Aorta (tissue), 5 donors: ENCODE results near the gene DCUN1D1. TPM values are rescaled to one million over a fixed set of nuclear protein-coding genes. Genes with fewer than 3 reads are reported as not detected.
A peak's percentile ranks its signal among the peaks of the same experiment; 100 is the strongest.

Source experiments
- ATAC-seq: fragments of 200-7000 bp; cut with Tn5 transposase; one replicate; pipeline ENCODE4 v1.9.1; 2022; ENCODE audit warnings: moderate library complexity; ENCODE audit not compliant: low FRiP score
- DNase-seq, 2 donors: peaks; one replicate each; pipeline ENCODE4 v3.0.0-alpha.2; 2020
- H3K27ac ChIP-seq, 2 donors: one replicate each; pipeline ENCODE4 v1.5.1; 2013; ENCODE audit warnings: low read length in 2 of 2, mild to moderate bottlenecking in 2 of 2, moderate library complexity in 2 of 2, control low read depth in 1 of 2, inconsistent platforms in 1 of 2, low read depth in 1 of 2
- H3K27me3 ChIP-seq, 2 donors: one replicate each; pipeline ENCODE4 v1.6.1; 2013; ENCODE audit warnings: control low read depth in 1 of 2, low read length in 1 of 2, mild to moderate bottlenecking in 1 of 2, moderate library complexity in 1 of 2; ENCODE audit not compliant: insufficient read depth in 2 of 2, control insufficient read depth in 1 of 2
- H3K36me3 ChIP-seq, 2 donors: one replicate each; pipeline ENCODE4 v1.6.1; 2013; ENCODE audit warnings: control low read depth in 1 of 2, low read length in 1 of 2, mild to moderate bottlenecking in 1 of 2; ENCODE audit not compliant: insufficient read depth in 2 of 2, control insufficient read depth in 1 of 2
- H3K4me1 ChIP-seq, 2 donors: one replicate each; pipeline ENCODE4 v1.6.1; 2013; ENCODE audit warnings: low read length in 2 of 2, control low read depth in 1 of 2, mild to moderate bottlenecking in 1 of 2, moderate library complexity in 1 of 2; ENCODE audit not compliant: insufficient read depth in 2 of 2, control insufficient read depth in 1 of 2
- H3K4me3 ChIP-seq, 2 donors: one replicate each; pipeline ENCODE4 v1.5.1; 2013; ENCODE audit warnings: low read length in 2 of 2, control low read depth in 1 of 2, mild to moderate bottlenecking in 1 of 2
- H3K9me3 ChIP-seq: one replicate; pipeline ENCODE4 v1.6.1; 2013; ENCODE audit warnings: mild to moderate bottlenecking, low read length; ENCODE audit not compliant: control insufficient read depth
- WGBS, 2 donors: extraction: QIAGEN DNeasy Blood & Tissue Kit; methylation state at CpG; one replicate each; pipeline ENCODE4 v1.1.7; 2013; 5-methylcytosine and 5-hydroxymethylcytosine counted together
- intact Hi-C, 2 donors: fragments of 100-400 bp; cut with DNase I; formaldehyde crosslinking; loops; one replicate each; pipeline versions ENCODE4 v1.14.2 to v1.15.0; 2022
- polyA plus RNA-seq, 2 donors: library from polyadenylated mRNA; stranded (reverse); fragments of 200-250 nt; gene quantifications; one replicate each; pipeline ENCODE4 v1.2.3, GENCODE V29; 2013
- total RNA-seq, 2 donors: library from RNA; stranded (reverse); fragmentation: NEBNext Ultra II Directional; extraction: Animal tissue kit (Norgen Biotek cat#: 25700); gene quantifications; one replicate each; pipeline ENCODE4 v1.2.1, GENCODE V29; 2021
- donor health status: healthy with polysubstance abuse.
- donor health status: Bipolar disorder and iron deficiency.
- donor health status: DM: no; HTN: no; CAD: no.
- donor health status: DM: no; HTN: no; CAD: no.
- donor health status: DM: yes; HTN: yes; CAD: no.

Gene DCUN1D1
- total and polyA plus RNA-seq, 4 donors, result 12.1 to 48.3 (median 25.4) TPM

DNA sequence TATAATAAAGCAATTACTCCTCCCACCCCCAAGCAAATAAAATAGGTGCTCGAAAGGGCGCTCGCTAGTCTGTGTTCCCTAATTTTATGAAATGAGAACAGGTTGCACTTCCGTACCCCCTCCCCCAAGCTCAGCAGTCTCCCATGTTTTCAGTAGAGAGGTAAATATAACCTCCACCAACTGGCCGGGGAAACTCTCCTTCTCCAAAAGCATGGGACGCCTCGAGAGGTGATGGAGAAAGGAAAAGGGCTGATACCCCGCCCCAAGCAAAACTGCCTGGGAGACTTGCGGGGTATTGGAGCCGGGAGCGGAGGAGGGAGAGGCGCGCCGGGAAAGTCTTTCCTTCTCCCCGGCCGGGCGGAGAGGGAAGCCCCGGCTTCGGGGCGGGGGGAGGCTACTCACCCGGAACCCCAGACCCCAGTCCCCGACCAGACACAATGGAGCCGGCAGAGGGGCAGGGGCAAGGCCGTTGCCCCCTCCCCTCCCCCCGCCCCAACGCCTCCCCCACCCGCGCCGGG lies 605 bp downstream of the DCUN1D1 start:
- H3K9me3 ChIP-seq, result no peaks in the 10 kb centered on the region
- peaks cover 0 to 4% of the 10 kb centered on the region in 2 donors for H3K4me1 ChIP-seq
- intact Hi-C loops, result no loop called here
- DNase-seq, result peak in 1 of 2 donors; percentile 54
- ATAC-seq, result peak; percentile 30
- H3K27me3 ChIP-seq, result no peaks in the 10 kb centered on the region
- H3K27ac ChIP-seq, result no peak overlapping the region
- 0 to 1% methylated on average over 10 to 29 of the region's 29 CpGs for WGBS, 2 donors
- peak overlapping the region; percentile 98 to 100 for H3K4me3 ChIP-seq
- H3K36me3 ChIP-seq, result no peaks in the 10 kb centered on the region

DNA sequence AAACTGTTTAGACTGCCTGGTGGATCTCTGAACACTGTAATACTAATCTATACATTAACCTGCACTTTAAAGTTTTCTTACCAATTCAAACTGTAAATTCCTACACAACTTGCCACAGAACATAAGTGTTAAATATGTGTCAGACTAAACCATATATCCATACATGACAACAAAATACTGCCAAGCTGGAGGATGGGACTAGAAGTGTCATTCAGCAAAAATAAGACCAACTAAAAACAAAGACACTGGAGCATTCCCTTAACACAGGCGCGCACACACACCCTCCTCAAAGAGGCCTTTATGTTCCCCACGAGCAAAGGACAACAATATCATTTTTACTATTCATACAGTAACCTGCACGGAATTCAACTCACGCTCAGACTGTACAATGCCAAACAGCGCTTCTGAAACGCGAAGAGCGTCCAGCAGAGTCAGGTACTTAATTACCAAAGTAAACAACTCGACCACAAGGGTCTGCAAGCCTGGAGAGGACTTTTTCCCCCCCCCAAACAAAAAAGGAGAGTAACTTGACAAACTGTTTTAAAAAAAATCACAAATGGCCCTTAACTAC lies 1.1 kb downstream of the DCUN1D1 start:
- ATAC-seq, result no peak
- no peaks in the 10 kb centered on the region for H3K9me3 ChIP-seq
- intact Hi-C loops, result no loop called here

DNA sequence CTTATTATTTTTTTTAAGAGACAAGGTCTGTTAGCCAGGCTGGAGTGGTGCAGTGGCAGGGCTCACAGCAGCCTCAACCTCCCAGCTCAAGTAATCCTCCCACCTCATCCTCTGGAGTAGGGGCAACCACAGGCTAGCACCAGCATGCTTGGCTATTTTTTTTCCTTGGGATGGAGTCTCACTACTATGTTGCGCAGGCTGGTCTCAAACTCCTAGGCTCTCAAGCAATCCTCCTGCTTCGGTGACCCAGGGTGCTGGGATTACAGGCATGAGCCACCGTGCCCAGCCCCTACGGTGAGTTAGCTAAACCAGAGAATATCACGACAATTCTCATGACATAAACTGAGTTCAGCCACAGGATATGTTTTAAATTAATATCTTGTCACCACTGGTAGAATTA lies 2.0 kb downstream of the DCUN1D1 start:
- 73 to 77% methylated on average over 5 of the region's 5 CpGs for WGBS, 2 donors
- Histone ChIP-seq H3K27me3 (no peaks in the 10 kb centered on the region), H3K4me3 (no peak overlapping the region), H3K9me3 (no peaks in the 10 kb centered on the region), H3K36me3 (no peaks in the 10 kb centered on the region), H3K4me1 (peaks cover 0 to 4% of the 10 kb centered on the region in 2 donors), H3K27ac (no peak overlapping the region)
- DNase-seq (no peak), ATAC-seq (no peak)
- intact Hi-C loops, result no loop called here

More for the DNA sequence above, 1.1 kb downstream of the DCUN1D1 start:
- no peak overlapping the region for H3K27ac ChIP-seq
- 5% methylated on average over 10 of the region's 10 CpGs for WGBS, 2 donors
- no peaks in the 10 kb centered on the region for H3K36me3 ChIP-seq
- H3K4me1 ChIP-seq, result peaks cover 0 to 4% of the 10 kb centered on the region in 2 donors
- DNase-seq, result no peak
- H3K4me3 ChIP-seq, result peak overlapping the region; percentile 98 to 100
- no peaks in the 10 kb centered on the region for H3K27me3 ChIP-seq

GRCh38 chr3:182973047-182973446 lies 7.3 kb downstream of the DCUN1D1 start:
- Histone ChIP-seq H3K4me3 (no peak overlapping the region), H3K36me3 (no peaks in the 10 kb centered on the region), H3K27me3 (no peaks in the 10 kb centered on the region), H3K4me1 (no peaks in the 10 kb centered on the region), H3K9me3 (no peaks in the 10 kb centered on the region), H3K27ac (no peak overlapping the region)
- DNase-seq (no peak), ATAC-seq (no peak)
- WGBS, 2 donors, result 93 to 96% methylated on average over 5 of the region's 5 CpGs
- intact Hi-C loops, result no loop called here

GRCh38 chr3:182972387-182972786 lies 8.0 kb downstream of the DCUN1D1 start:
- no peak overlapping the region for H3K4me3 ChIP-seq
- DNase-seq (no peak), ATAC-seq (no peak)
- intact Hi-C loops, result no loop called here
- no peak overlapping the region for H3K27ac ChIP-seq
- H3K36me3 ChIP-seq, result no peaks in the 10 kb centered on the region
- no peaks in the 10 kb centered on the region for H3K4me1 ChIP-seq
- H3K9me3 ChIP-seq, result no peaks in the 10 kb centered on the region
- no peaks in the 10 kb centered on the region for H3K27me3 ChIP-seq
- 87 to 90% methylated on average over 6 of the region's 6 CpGs for WGBS, 2 donors

DNA sequence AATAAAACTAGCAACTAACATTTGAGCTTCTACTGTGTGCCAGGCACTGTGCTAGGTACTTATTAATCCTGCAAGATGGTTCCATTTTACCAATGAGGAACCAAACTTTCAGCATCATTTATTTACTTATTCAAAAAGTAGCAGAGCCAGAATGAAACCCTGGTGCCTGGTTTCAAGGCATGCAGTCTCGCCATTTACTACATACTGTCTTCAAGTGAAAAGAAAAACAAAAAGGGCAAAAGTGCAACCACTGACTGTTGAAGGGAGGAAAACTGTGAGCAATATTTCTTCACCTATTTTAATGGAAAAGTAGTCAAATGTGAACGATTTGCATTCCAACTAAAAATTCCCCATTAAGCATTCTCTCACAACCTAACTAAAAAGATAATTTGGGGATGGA lies 8.7 kb downstream of the DCUN1D1 start:
- Histone ChIP-seq H3K4me3 (no peak overlapping the region), H3K27me3 (no peaks in the 10 kb centered on the region), H3K9me3 (no peaks in the 10 kb centered on the region), H3K36me3 (no peaks in the 10 kb centered on the region), H3K27ac (no peak overlapping the region), H3K4me1 (no peaks in the 10 kb centered on the region)
- intact Hi-C loops, result no loop called here
- WGBS, 2 donors, result 57 to 63% methylated on average over 2 of the region's 2 CpGs
- ATAC-seq, result no peak
- no peak for DNase-seq

- Histone ChIP-seq H3K36me3 (no peaks in the 10 kb centered on the region), H3K27me3 (no peaks in the 10 kb centered on the region), H3K4me3 (no peak overlapping the region), H3K27ac (no peak overlapping the region), H3K9me3 (no peaks in the 10 kb centered on the region), H3K4me1 (no peaks in the 10 kb centered on the region)
- ATAC-seq (no peak), DNase-seq (no peak)
- intact Hi-C loops, result no loop called here
- WGBS, 2 donors, result 78 to 83% methylated on average over 3 of the region's 3 CpGs
Observed at GRCh38 chr3:182970811-182971418, 9.4 kb downstream of the DCUN1D1 start.

DNA sequence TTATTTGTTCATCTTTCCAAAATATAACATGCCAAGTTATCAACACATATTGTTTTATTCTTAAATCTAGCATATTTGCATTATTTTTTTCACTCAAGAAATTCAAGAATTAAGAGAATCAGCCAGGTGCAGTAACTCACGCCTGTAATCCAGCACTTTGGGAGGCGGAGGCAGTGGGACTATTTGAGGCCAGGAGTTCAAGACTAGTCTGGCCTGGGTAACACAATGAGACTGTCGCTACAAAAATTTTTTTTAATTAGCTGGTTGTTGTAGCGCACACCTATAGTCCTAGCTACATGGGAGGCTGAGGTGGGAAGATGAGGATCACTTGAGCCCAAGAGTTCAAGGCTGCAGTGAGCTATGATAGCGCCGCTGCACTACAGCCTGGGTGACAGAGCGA lies 10.5 kb downstream of the DCUN1D1 start:
- H3K27ac ChIP-seq, result no peak overlapping the region
- intact Hi-C loops, result no loop called here
- no peaks in the 10 kb centered on the region for H3K9me3 ChIP-seq
- H3K4me3 ChIP-seq, result no peak overlapping the region
- no peaks in the 10 kb centered on the region for H3K36me3 ChIP-seq
- H3K27me3 ChIP-seq, result no peaks in the 10 kb centered on the region
- ATAC-seq (no peak), DNase-seq (no peak)
- no peaks in the 10 kb centered on the region for H3K4me1 ChIP-seq
- 96% methylated on average over 7 of the region's 7 CpGs for WGBS, 2 donors

- DNase-seq (no peak), ATAC-seq (no peak)
- Histone ChIP-seq H3K9me3 (no peaks in the 10 kb centered on the region), H3K36me3 (no peaks in the 10 kb centered on the region), H3K27me3 (no peaks in the 10 kb centered on the region), H3K27ac (no peak overlapping the region), H3K4me1 (no peaks in the 10 kb centered on the region), H3K4me3 (no peak overlapping the region)
- intact Hi-C loops, result no loop called here
Observed at GRCh38 chr3:182969277-182969676, 11.1 kb downstream of the DCUN1D1 start.
